Testis (tissue), 3 donors: Measurements from ENCODE around the gene SPTBN4. TPM values are rescaled to one million over a fixed set of nuclear protein-coding genes. Genes with fewer than 3 reads are reported as not detected.

Experiments used
- DNase-seq: peaks from one replicate; pipeline ENCODE4 v3.0.0-alpha.2; 2019
- H3K27ac ChIP-seq, 2 donors: fragments of 200-600 bp; sonication (generic); one replicate each; pipeline ENCODE4 v1.5.1; 2019
- H3K27me3 ChIP-seq: fragments of 200-600 bp; sonication (generic); one replicate; pipeline ENCODE4 v1.5.1; 2019
- H3K36me3 ChIP-seq: fragments of 200-600 bp; sonication (generic); one replicate; pipeline ENCODE4 v1.5.1; 2017; ENCODE audit warnings: low read depth; ENCODE audit errors: missing control alignments
- H3K4me1 ChIP-seq: fragments of 200-600 bp; sonication (generic); one replicate; pipeline ENCODE4 v1.5.1; 2019
- H3K4me3 ChIP-seq, 2 donors: fragments of 200-600 bp; sonication (generic); one replicate each; pipeline ENCODE4 v1.5.1; 2017 to 2019
- H3K9me3 ChIP-seq: fragments of 200-600 bp; sonication (generic); one replicate; pipeline ENCODE4 v1.5.1; 2017
- CTCF ChIP-seq, 3 experiments: fragments of 450-650 bp in 2 of 3; fragments of 200-600 bp in 1 of 3; sonication (generic) in 1 of 3; IDR thresholded peaks; one replicate each; pipeline ENCODE4 v1.5.1; 2016 to 2019; ENCODE audit warnings: antibody characterized with exemption in 3 of 3, mild to moderate bottlenecking in 2 of 3, moderate library complexity in 1 of 3
- POLR2A ChIP-seq: fragments of 450-650 bp; IDR thresholded peaks from one replicate; pipeline ENCODE4 v1.6.1; 2017; ENCODE audit warnings: antibody characterized with exemption, mild to moderate bottlenecking, moderate library complexity
- WGBS, 2 donors: methylation state at CpG; one replicate each; pipeline ENCODE4 v1.1.5; 2018; 5-methylcytosine and 5-hydroxymethylcytosine counted together
- intact Hi-C: fragments of 100-400 bp; cut with DNase I; formaldehyde crosslinking; loops from one replicate; pipeline ENCODE4 v1.15.1; 2023; ENCODE audit warnings: low total_unique reads
- polyA plus RNA-seq: library from polyadenylated mRNA; stranded (reverse); fragments of 350-450 nt; fragmentation: Illumina TruSeq; extraction: RNeasy Lipid Tissue Mini Kit (QIAGEN cat#74804); gene quantifications from one replicate; pipeline ENCODE4 v1.2.3, GENCODE V29; 2014; ENCODE audit warnings: low read depth, low replicate concordance; ENCODE audit not compliant: insufficient read depth
- total RNA-seq, 2 donors: library from RNA; depleted of rRNA; stranded (reverse); fragments of >200 nt; gene quantifications; one replicate each; pipeline ENCODE4 v1.2.3, GENCODE V29; 2016

SPTBN4 gene
- total and polyA plus RNA-seq, 3 donors from 2014 or later, result 7.2 to 27.9 (median 18.3) TPM

GRCh38 chr19:40529093-40529954 lies 62.5 kb downstream of the SPTBN4 start:
- DNase-seq, result peak; percentile 91
- Histone ChIP-seq H3K4me1 (peaks cover 11% of the 10 kb centered on the region), H3K36me3 (no peaks in the 10 kb centered on the region), H3K27me3 (no peaks in the 10 kb centered on the region), H3K27ac (peak overlapping the region; percentile 31 to 80), H3K9me3 (no peaks in the 10 kb centered on the region), H3K4me3 (peak overlapping the region; percentile 49 to 59)
- intact Hi-C loops, result no loop called here
- WGBS, 2 donors, result 2 to 12% methylated on average over 9 to 51 of the region's 54 CpGs
- TF ChIP-seq POLR2A (no peak), CTCF (IDR thresholded peaks at IDR 0.05) (peak; percentile 96 to 98 (median 96))

GRCh38 chr19:40530091-40530901 lies 63.5 kb downstream of the SPTBN4 start:
- peak overlapping the region in 1 of 2 donors; percentile 80 for H3K27ac ChIP-seq
- DNase-seq, result peak; percentile 57

GRCh38 chr19:40533508-40533907 lies 66.7 kb downstream of the SPTBN4 start:
- Histone ChIP-seq H3K36me3 (no peaks in the 10 kb centered on the region), H3K4me1 (peaks cover 11% of the 10 kb centered on the region), H3K9me3 (no peaks in the 10 kb centered on the region), H3K4me3 (no peak overlapping the region), H3K27me3 (no peaks in the 10 kb centered on the region), H3K27ac (no peak overlapping the region)
- no peak for DNase-seq
- intact Hi-C loops, result no loop called here
- WGBS, 2 donors, result 93% methylated on average over 2 of the region's 2 CpGs
- no peak for TF ChIP-seq POLR2A
- no peak for TF ChIP-seq CTCF (IDR thresholded peaks at IDR 0.05)

More at GRCh38 chr19:40530091-40530901, 63.5 kb downstream of the SPTBN4 start:
- intact Hi-C loops, result loop anchor here (2.0 kb wide), 1 partner anchor 71 kb away; the partner anchor contains the start of gene LTBP4
- Histone ChIP-seq H3K4me3 (peak overlapping the region; percentile 49 to 59), H3K4me1 (peaks cover 11% of the 10 kb centered on the region), H3K36me3 (no peaks in the 10 kb centered on the region), H3K9me3 (no peaks in the 10 kb centered on the region), H3K27me3 (no peaks in the 10 kb centered on the region)
- TF ChIP-seq POLR2A, result no peak
- peak in 1 of 3 experiments; percentile 49 for TF ChIP-seq CTCF (IDR thresholded peaks at IDR 0.05)
- WGBS, 2 donors, result 1 to 5% methylated on average over 13 to 44 of the region's 75 CpGs

- intact Hi-C loops, result no loop called here
- Histone ChIP-seq H3K4me3 (no peak overlapping the region), H3K27ac (no peak overlapping the region), H3K4me1 (peaks cover 11% of the 10 kb centered on the region), H3K27me3 (no peaks in the 10 kb centered on the region), H3K9me3 (no peaks in the 10 kb centered on the region), H3K36me3 (no peaks in the 10 kb centered on the region)
- DNase-seq, result no peak
- 81 to 93% methylated on average over 4 of the region's 4 CpGs for WGBS, 2 donors
- TF ChIP-seq CTCF (IDR thresholded peaks at IDR 0.05) (no peak), POLR2A (no peak)
Measured at GRCh38 chr19:40534148-40534547, 67.3 kb downstream of the SPTBN4 start.
